ENCODE measurements around the gene ADGRL3. TPM values are rescaled to one million over a fixed set of nuclear protein-coding genes. Genes with fewer than 3 reads are reported as not detected.

Gene ADGRL3
- total RNA-seq, 1 donor from 2014 or later = 34.5 TPM

DNA sequence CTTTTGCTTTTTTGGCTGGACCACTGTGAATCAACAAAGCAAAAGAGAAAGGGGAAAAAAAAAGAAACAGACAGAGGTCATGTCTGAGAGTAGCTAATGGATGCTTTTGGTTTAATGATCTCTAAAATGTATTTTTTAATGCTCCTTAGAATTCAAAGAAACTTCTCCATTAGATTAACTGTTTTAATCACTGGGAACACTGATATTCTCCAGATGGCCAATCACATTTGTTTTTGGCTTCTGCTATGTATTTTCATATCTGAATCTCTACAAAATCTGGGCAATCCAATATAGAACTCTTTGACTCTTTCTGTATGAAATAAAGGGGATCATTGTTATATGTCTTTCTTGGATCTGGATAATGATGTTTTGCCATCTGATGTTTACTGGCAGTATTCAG, 278.2 kb downstream of the ADGRL3 start:
- Mint-ChIP-seq H3K9me3 (no peaks in the 10 kb centered on the region), H3K4me1 (peaks cover 13% of the 10 kb centered on the region)
- TF ChIP-seq, protein P1, sequence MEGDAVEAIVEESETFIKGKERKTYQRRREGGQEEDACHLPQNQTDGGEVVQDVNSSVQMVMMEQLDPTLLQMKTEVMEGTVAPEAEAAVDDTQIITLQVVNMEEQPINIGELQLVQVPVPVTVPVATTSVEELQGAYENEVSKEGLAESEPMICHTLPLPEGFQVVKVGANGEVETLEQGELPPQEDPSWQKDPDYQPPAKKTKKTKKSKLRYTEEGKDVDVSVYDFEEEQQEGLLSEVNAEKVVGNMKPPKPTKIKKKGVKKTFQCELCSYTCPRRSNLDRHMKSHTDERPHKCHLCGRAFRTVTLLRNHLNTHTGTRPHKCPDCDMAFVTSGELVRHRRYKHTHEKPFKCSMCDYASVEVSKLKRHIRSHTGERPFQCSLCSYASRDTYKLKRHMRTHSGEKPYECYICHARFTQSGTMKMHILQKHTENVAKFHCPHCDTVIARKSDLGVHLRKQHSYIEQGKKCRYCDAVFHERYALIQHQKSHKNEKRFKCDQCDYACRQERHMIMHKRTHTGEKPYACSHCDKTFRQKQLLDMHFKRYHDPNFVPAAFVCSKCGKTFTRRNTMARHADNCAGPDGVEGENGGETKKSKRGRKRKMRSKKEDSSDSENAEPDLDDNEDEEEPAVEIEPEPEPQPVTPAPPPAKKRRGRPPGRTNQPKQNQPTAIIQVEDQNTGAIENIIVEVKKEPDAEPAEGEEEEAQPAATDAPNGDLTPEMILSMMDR (conservative IDR thresholded peaks at IDR 0.05) = no peak

DNA sequence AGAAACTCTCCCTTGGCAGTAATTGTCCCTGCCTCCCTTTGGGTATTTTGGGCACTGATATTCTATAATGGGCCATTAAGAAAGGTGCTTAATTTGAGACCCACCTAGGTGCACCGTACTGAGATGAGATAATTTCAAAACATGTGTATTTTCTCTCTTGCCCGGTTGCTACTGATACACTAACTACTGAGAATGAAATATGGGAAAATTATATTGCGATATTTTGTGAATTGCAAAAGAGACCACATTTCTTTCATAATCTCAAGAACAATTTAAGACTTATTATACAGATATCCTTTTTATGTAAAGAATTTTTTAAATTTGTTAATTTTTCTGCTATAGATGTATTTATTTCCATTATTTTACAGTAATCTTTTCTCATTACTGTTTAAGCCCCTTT, 284.9 kb downstream of the ADGRL3 start:
- Mint-ChIP-seq H3K4me1 (peaks cover 8% of the 10 kb centered on the region), H3K4me3 (no peak overlapping the region), H3K9me3 (no peaks in the 10 kb centered on the region), H3K27ac (ENCODE audit: unreplicated experiment) (no peak overlapping the region), H3K36me3 (ENCODE audit: low read depth) (peaks cover 2% of the 10 kb centered on the region), H3K27me3 (ENCODE audit: low read depth) (no peaks in the 10 kb centered on the region)
- no peak for DNase-seq (ENCODE audit: low read depth, low spot score)
- TF ChIP-seq, protein P1 (conservative IDR thresholded peaks at IDR 0.05) = no peak

More for the DNA sequence above, 278.2 kb downstream of the ADGRL3 start:
- no peak overlapping the region for H3K4me3 Mint-ChIP-seq
- no peaks in the 10 kb centered on the region for H3K27me3 Mint-ChIP-seq (ENCODE audit: low read depth)
- no peak for DNase-seq (ENCODE audit: low read depth, low spot score)
- no peaks in the 10 kb centered on the region for H3K36me3 Mint-ChIP-seq (ENCODE audit: low read depth)
- no peak overlapping the region for H3K27ac Mint-ChIP-seq (ENCODE audit: unreplicated experiment)

DNA sequence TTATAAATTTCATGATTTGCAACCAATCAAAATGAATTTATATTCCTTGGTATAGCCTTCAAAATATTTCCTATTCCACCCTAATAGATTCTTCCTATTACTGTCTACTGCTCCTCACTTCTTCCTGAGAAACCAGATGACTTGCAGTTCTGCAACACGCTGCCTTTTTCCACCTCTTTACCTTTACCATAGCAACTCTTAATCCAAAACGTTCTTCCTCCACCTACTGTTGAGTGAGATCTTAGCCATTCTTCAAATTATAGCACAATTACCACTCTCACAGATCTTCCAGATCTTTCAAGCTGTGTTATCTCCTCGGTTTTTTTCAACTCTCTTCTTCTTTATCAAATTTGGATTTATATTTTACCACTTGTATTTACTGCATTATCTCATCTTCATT, 289.8 kb downstream of the ADGRL3 start:
- Mint-ChIP-seq H3K4me3 (no peak overlapping the region), H3K4me1 (peaks cover 24% of the 10 kb centered on the region), H3K27ac (ENCODE audit: unreplicated experiment) (no peak overlapping the region), H3K27me3 (ENCODE audit: low read depth) (no peaks in the 10 kb centered on the region), H3K9me3 (no peaks in the 10 kb centered on the region), H3K36me3 (ENCODE audit: low read depth) (peaks cover 3% of the 10 kb centered on the region)
- TF ChIP-seq, protein P1 (conservative IDR thresholded peaks at IDR 0.05) = no peak
- DNase-seq (ENCODE audit: low read depth, low spot score) = no peak

DNA sequence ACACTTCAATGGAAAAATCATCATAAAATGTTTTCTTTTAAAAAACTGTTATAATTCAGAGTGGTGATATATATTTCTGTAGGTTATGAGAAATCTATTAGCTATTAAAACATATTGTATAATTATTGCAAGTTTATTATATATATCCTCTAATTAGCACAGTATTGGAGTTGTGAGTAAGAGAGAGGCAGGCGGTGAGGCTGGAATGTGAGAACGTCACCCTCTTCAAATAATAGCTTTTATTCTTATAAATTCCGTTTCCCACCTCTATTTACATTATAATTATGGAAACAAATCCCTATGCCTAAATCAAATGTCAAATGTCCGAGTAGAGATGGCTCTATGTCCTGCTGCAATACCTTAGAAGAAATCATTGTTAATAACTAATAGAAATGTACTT, 292.9 kb downstream of the ADGRL3 start:
- peak overlapping the region; percentile 83 for H3K27ac Mint-ChIP-seq (ENCODE audit: unreplicated experiment)
- H3K9me3 Mint-ChIP-seq = no peaks in the 10 kb centered on the region

DNA sequence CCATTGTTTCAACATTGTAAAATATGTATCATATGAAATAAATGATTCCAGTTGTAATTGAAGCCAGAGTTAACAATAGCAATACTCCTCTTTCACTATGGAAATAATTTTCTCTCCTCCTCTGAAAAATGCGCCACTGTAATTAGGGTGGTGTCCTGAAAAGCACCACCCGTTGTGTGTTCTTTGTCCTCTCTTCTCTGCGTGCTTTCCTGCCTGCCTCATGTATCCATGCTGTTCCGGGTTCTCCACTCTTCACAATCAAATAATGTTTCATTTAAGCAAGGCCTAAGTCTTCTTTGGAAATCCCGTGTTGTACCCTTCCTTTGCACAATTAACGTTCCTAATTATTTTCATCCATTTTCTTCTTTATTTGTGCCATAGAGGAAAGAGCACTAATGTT, 293.3 kb downstream of the ADGRL3 start:
- peaks cover 24% of the 10 kb centered on the region for H3K4me1 Mint-ChIP-seq
- no peaks in the 10 kb centered on the region for H3K9me3 Mint-ChIP-seq
- H3K4me3 Mint-ChIP-seq = peak overlapping the region; percentile 27
- H3K36me3 Mint-ChIP-seq (ENCODE audit: low read depth) = peaks cover 3% of the 10 kb centered on the region
- H3K27ac Mint-ChIP-seq (ENCODE audit: unreplicated experiment) = peak overlapping the region; percentile 83
- no peak for DNase-seq (ENCODE audit: low read depth, low spot score)
- TF ChIP-seq, protein P1 (conservative IDR thresholded peaks at IDR 0.05) = no peak
- no peaks in the 10 kb centered on the region for H3K27me3 Mint-ChIP-seq (ENCODE audit: low read depth)

More for the DNA sequence above, 292.9 kb downstream of the ADGRL3 start:
- H3K4me3 Mint-ChIP-seq = peak overlapping the region; percentile 27
- peaks cover 3% of the 10 kb centered on the region for H3K36me3 Mint-ChIP-seq (ENCODE audit: low read depth)
- H3K27me3 Mint-ChIP-seq (ENCODE audit: low read depth) = no peaks in the 10 kb centered on the region
- TF ChIP-seq, protein P1 (conservative IDR thresholded peaks at IDR 0.05) = no peak
- no peak for DNase-seq (ENCODE audit: low read depth, low spot score)
- peaks cover 24% of the 10 kb centered on the region for H3K4me1 Mint-ChIP-seq

DNA sequence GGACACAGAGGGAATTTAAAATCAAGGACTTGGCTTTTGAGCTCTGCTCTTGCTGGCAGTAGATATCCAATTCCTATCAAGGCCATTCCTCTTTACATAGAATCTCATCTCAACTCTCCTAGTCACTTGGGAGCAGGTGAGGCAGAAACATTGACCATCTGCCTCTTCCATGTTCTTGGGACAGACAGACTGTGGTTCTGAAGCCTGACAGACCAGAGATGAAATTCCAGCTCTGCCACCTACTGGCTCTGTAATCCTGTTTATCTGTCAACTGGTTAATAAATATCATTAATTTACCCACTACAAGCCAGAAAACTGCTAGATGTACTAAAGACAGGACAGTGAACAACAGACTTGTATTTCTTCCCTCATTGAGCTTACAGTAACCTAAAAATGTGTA, 300.8 kb downstream of the ADGRL3 start:
- Mint-ChIP-seq H3K9me3 (peaks cover 3% of the 10 kb centered on the region), H3K27me3 (ENCODE audit: low read depth) (no peaks in the 10 kb centered on the region), H3K36me3 (ENCODE audit: low read depth) (peaks cover 5% of the 10 kb centered on the region), H3K27ac (ENCODE audit: unreplicated experiment) (no peak overlapping the region), H3K4me1 (peaks cover 19% of the 10 kb centered on the region), H3K4me3 (no peak overlapping the region)
- TF ChIP-seq, protein P1 (conservative IDR thresholded peaks at IDR 0.05) = no peak
- DNase-seq (ENCODE audit: low read depth, low spot score) = no peak
